Cardiac septum (tissue), 1 donor: ENCODE data around the gene C1QTNF5. TPM values are rescaled to one million over a fixed set of nuclear protein-coding genes. Genes with fewer than 3 reads are reported as not detected.

Experiments used
- DNase-seq: peaks from one replicate; pipeline ENCODE4 v3.0.0-alpha.2; 2020; ENCODE audit warnings: low spot score
- intact Hi-C: fragments of 100-400 bp; cut with DNase I; formaldehyde crosslinking; loops from one replicate; pipeline ENCODE4 v1.14.0; 2022
- total RNA-seq: library from RNA; stranded (reverse); fragmentation: NEBNext Ultra II Directional; extraction: Animal tissue kit (Norgen Biotek cat#: 25700); gene quantifications from one replicate; pipeline ENCODE4 v1.2.1, GENCODE V29; 2021
- donor health status: DM: no; HTN: no; CAD: no.

Gene C1QTNF5
- total RNA-seq, 1 donor from 2014 or later: 33.8 TPM

- DNase-seq: no peak
- intact Hi-C loops: loop anchor here (2.0 kb wide), 1 partner anchor 31 kb away; no protein-coding TSS in a partner anchor
Measured at GRCh38 chr11:119341222-119342022, 739 bp upstream of the C1QTNF5 start.

GRCh38 chr11:119339589-119340334 lies 921 bp downstream of the C1QTNF5 start:
- intact Hi-C loops: loop anchor here (2.0 kb wide), 1 partner anchor 33 kb away; no protein-coding TSS in a partner anchor
- peak; percentile 78 for DNase-seq

GRCh38 chr11:119338965-119339588 lies 1.6 kb downstream of the C1QTNF5 start:
- peak; percentile 61 for DNase-seq

GRCh38 chr11:119338318-119338890 lies 2.3 kb downstream of the C1QTNF5 start:
- peak; percentile 86 for DNase-seq
- intact Hi-C loops: no loop called here

More at GRCh38 chr11:119338965-119339588, 1.6 kb downstream of the C1QTNF5 start:
- intact Hi-C loops: no loop called here

- DNase-seq: peak; percentile 59
- intact Hi-C loops: no loop called here
Measured at GRCh38 chr11:119337581-119338317, 2.9 kb downstream of the C1QTNF5 start.

- intact Hi-C loops: no loop called here
Measured at GRCh38 chr11:119336744-119337469, 3.8 kb downstream of the C1QTNF5 start.

GRCh38 chr11:119335655-119336543 lies 4.8 kb downstream of the C1QTNF5 start:
- intact Hi-C loops: no loop called here
- peak; percentile 75 for DNase-seq

More at GRCh38 chr11:119336744-119337469, 3.8 kb downstream of the C1QTNF5 start:
- DNase-seq: peak; percentile 26

- no peak for DNase-seq
- intact Hi-C loops: no loop called here
Measured at GRCh38 chr11:119335091-119335654, 5.5 kb downstream of the C1QTNF5 start.

GRCh38 chr11:119334174-119334930 lies 6.3 kb downstream of the C1QTNF5 start, which contains the start of gene RNF26:
TSS of gene RNF26 (plus strand) at chr11:119334527. CDS start at chr11:119335123, 596 bp downstream.
- intact Hi-C loops: no loop called here
- DNase-seq: peak; percentile 96

GRCh38 chr11:119332111-119332765 lies 8.4 kb downstream of the C1QTNF5 start:
- DNase-seq: no peak
- intact Hi-C loops: no loop called here

GRCh38 chr11:119330237-119330636 lies 10.4 kb downstream of the C1QTNF5 start:
- DNase-seq: no peak
- intact Hi-C loops: no loop called here

GRCh38 chr11:119329320-119329719 lies 11.4 kb downstream of the C1QTNF5 start:
- intact Hi-C loops: no loop called here
- DNase-seq: no peak

- intact Hi-C loops: loop anchor here (5.0 kb wide), 2 partner anchors 62 to 177 kb away; partner anchors contain the start of gene ABCG4
- DNase-seq: no peak
Measured at GRCh38 chr11:119324189-119324588, 16.5 kb downstream of the C1QTNF5 start.

GRCh38 chr11:119323532-119324033 lies 17.1 kb downstream of the C1QTNF5 start:
- intact Hi-C loops: loop anchor here (5.0 kb wide), 2 partner anchors 61 to 176 kb away; partner anchors contain the start of gene ABCG4
- DNase-seq: no peak

- intact Hi-C loops: loop anchor here (5.0 kb wide), 2 partner anchors 61 to 176 kb away; partner anchors contain the start of gene ABCG4
- DNase-seq: no peak
Measured at GRCh38 chr11:119322921-119323531, 17.7 kb downstream of the C1QTNF5 start.
